ENCODE results near the gene ARHGAP27.
A peak's percentile ranks its signal among the peaks of the same experiment; 100 is the strongest.
"Not testable (repeated sequence)": the region's sequence is repeated elsewhere in the genome, so short reads cannot be mapped to it uniquely, and the experiment has no call there.

ARHGAP27 gene

GRCh38 chr17:45446872-45447625 lies 14.4 kb upstream of the ARHGAP27 start:
- not testable (repeated sequence) for DNase-seq (ENCODE audit: low read depth in 2 of 2)

- not testable (repeated sequence) for DNase-seq (ENCODE audit: low read depth in 2 of 2)
These were observed 13.5 kb upstream of the ARHGAP27 start for GRCh38 chr17:45445901-45446743.

- not testable (repeated sequence) for DNase-seq (ENCODE audit: low read depth in 2 of 2)
These were observed 12.5 kb upstream of the ARHGAP27 start for GRCh38 chr17:45444856-45445820.

DNA sequence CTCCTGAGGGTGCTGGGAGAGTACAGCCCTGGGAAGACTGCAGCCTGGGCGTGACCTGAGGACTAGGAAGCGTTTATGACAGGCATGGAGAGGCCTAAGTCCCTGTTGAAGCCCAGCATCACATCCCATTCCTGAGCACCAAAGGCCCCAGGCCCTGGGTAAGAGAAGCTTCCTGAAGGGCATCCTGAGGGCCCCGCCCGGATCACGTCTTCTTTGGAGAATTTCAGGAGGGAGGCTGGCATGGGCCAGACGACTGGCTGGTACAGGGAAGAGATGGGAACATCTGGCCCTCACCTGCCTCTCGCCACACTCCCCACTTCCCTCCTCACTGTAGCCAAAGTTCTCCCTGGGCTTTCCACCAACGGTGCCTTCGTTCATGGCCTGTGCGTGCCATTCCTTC lies 11.6 kb upstream of the ARHGAP27 start:
- not testable (repeated sequence) for DNase-seq (ENCODE audit: low read depth in 2 of 2)

- DNase-seq (ENCODE audit: low read depth in 2 of 2) = not testable (repeated sequence)
These were observed 10.9 kb upstream of the ARHGAP27 start for GRCh38 chr17:45443371-45444260.

DNA sequence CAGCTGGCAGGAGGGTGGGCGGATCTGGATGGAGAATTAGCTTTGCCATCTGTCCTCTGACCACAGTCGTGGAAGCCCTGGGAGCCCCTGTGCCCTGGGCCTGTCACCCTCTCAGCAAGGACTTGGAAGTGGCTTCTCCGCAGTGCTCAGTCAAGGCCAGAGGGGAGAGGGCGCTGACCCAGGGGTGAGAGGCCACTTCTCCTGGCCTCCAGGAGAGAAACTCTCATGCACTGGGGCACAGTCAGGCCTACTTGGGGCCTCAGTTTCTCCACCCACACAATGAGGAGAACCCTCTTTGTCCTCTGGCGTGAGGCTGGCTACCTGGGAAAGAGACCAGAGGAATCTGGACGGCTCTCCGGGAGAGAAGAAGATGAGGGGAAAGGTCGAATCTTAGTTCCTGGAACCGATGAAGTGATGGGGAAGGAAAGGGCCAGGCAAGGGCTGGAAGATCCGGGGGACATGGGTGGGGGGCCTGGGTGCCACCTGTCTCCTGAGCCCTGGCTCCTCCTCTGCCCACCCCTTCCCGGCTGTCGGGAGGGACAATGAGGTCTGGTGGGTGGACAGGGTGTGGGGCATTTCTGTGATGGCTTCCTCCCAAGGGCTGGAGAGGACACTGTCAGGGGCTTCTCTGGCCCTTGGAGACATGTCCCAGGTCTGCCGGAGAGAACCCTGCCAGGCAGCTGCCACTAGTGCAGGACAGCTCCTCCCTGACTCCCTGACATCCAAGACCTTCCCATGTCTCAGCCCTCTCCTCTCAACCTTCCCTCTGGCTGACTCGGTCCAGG lies 9.0 kb upstream of the ARHGAP27 start:
- DNase-seq (ENCODE audit: low read depth in 2 of 2) = no peak

DNA sequence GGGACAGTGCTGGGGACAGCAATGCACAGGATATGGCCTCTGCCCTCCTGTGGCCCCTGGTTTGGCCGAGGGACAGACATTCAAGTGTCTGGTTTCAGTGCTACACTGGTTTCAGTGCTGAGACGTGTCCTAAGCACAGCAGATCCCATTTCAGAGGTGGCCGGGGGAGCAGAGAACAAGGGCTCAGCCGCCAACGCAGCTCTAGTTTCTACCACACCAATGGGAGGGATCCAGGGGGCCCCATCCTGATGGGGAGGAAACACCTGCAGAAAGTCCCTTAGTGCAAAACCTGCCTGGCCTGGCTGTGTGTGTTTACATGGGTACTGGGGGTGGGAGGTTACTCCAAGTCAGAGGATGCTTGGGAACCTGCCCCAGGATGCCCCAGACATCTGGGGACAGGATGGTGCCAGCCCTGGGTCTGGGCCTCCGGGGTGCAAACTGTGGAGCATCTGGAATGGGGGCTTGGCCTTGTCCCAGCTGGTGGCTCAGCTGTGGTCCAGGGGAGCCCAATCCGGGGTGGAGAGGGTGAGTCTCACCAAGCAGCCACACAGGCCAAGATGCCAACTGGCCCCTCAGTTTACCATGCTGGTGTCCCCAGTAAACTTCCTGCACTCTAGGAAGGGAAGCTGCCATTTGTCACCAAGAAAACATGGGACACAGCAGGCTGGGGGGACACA lies 8.3 kb upstream of the ARHGAP27 start:
- not testable (repeated sequence) for DNase-seq (ENCODE audit: low read depth in 2 of 2)

DNA sequence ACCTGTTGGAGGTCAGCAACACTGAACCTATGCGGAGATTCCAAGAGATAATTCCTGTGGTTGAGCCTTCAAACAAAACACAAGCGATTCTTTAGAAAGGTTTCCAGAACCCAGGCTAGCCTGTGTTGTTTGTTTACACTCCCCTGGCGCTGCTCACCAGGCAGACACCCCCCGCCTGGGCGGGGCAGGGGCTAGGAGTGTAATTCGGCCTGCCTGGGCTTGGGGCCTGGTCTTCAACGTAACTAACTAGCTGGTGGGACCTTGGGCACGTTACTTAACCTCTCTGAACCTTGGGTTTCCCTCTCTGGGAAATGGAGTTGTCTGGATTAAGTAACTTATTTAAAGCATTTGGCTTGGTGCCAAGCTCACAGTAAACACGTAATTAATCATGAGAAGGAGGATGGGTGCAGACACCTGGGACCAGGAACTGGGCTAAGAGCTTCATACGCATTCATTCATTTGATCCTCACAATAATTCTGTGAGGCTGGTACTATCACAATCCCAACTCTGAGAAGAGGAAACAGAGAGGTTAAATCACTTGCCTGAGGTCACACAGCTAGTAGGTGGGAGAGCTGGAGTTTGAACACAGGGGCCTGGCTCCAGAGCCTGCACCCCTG lies 7.6 kb upstream of the ARHGAP27 start:
- no peak for DNase-seq (ENCODE audit: low read depth in 2 of 2)

GRCh38 chr17:45438931-45439610 lies 6.4 kb upstream of the ARHGAP27 start:
- no peak for DNase-seq (ENCODE audit: low read depth in 2 of 2)

- no peak for DNase-seq (ENCODE audit: low read depth in 2 of 2)
These were observed 5.0 kb upstream of the ARHGAP27 start for GRCh38 chr17:45437465-45438283.

- no peak for DNase-seq (ENCODE audit: low read depth in 2 of 2)
These were observed 4.2 kb upstream of the ARHGAP27 start for GRCh38 chr17:45436625-45437464.

- no peak for DNase-seq (ENCODE audit: low read depth in 2 of 2)
These were observed 3.5 kb upstream of the ARHGAP27 start for GRCh38 chr17:45436161-45436560.

- no peak for DNase-seq (ENCODE audit: low read depth in 2 of 2)
These were observed 2.8 kb upstream of the ARHGAP27 start for GRCh38 chr17:45435481-45435880.

DNA sequence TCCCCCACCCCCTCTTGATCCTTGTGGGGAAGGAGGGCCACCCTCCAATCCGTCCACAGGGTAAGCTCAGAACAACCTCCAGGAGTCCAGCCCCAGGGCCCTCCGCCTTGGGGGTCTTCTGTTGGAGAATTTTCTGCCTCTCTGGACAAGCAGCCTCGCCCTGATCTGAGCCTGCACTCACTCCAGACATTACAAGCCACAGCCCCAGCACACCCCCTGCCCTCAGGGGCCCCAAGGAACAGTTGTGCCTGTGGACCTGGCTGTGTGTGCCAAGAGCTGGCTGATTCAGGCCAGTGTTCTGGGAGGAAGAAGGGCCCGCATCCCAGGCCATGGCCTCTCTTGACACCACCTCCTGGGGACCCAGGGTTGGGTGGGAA lies 477 bp upstream of the ARHGAP27 start:
- DNase-seq (ENCODE audit: low read depth in 2 of 2) = no peak

- peak; percentile 34 to 50 for DNase-seq (ENCODE audit: low read depth in 2 of 2)
These were observed 902 bp downstream of the ARHGAP27 start for GRCh38 chr17:45431531-45432404.

All from stimulated activated CD8-positive, alpha-beta memory T cell treated with anti-CD3 and anti-CD28 coated beads, Interleukin-7, amount 100 ng/mL, for 1 hour (primary cell).